SK-N-SH (cell line): Measurements from ENCODE around the gene FNDC1.

ENCODE experiments used
- FOXM1 ChIP-seq: IDR thresholded peaks from 2 replicates; pipeline ENCODE4 v1.4.0; 2012; ENCODE audit warnings: low read depth, mild to moderate bottlenecking
- RFX5 ChIP-seq: IDR thresholded peaks from 2 replicates; pipeline ENCODE4 v1.6.1; 2012; ENCODE audit warnings: mild to moderate bottlenecking, improper control_type of control experiment, low read length
- TEAD4 ChIP-seq: IDR thresholded peaks from 2 replicates; pipeline ENCODE4 v1.4.0; 2012; ENCODE audit warnings: mild to moderate bottlenecking, borderline replicate concordance; ENCODE audit not compliant: insufficient read depth
- TF ChIP-seq, protein P1 (sequence below): fragments of 150-350 bp; IDR thresholded peaks from 2 replicates; pipeline ENCODE4 v1.6.1; 2017; ENCODE audit warnings: antibody characterized with exemption, low read length, low read depth, borderline replicate concordance
- TF ChIP-seq, protein P2 (sequence below): fragments of 200-600 bp; sonication (generic); IDR thresholded peaks from 2 replicates; pipeline ENCODE4 v1.6.1; 2017; ENCODE audit warnings: antibody characterized with exemption, mild to moderate bottlenecking, moderate library complexity

DNA sequence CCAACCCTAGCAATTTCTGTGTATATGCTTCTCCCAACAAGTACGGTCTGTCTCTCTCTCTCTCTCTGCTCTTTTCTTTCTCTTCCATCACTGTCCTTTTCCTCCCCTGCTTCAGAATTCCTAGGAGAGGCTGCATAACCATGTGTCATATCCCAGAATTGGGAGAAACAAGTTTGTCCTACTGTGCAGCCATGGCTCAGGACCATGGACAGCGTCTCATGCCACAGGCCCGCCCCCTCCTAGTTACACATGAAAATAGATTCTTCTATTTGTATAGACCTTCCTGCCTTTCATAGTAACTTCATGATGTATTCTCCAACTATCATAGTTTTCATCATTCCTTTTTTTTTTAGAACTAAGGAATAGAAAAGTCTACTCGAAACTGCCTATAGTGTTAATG is 98.0 kb downstream of the FNDC1 start:
- TF ChIP-seq RFX5, result no peak
- no peak for TF ChIP-seq FOXM1
- TF ChIP-seq, protein P1, sequence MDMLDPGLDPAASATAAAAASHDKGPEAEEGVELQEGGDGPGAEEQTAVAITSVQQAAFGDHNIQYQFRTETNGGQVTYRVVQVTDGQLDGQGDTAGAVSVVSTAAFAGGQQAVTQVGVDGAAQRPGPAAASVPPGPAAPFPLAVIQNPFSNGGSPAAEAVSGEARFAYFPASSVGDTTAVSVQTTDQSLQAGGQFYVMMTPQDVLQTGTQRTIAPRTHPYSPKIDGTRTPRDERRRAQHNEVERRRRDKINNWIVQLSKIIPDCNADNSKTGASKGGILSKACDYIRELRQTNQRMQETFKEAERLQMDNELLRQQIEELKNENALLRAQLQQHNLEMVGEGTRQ, result no peak
- TF ChIP-seq, protein P2, sequence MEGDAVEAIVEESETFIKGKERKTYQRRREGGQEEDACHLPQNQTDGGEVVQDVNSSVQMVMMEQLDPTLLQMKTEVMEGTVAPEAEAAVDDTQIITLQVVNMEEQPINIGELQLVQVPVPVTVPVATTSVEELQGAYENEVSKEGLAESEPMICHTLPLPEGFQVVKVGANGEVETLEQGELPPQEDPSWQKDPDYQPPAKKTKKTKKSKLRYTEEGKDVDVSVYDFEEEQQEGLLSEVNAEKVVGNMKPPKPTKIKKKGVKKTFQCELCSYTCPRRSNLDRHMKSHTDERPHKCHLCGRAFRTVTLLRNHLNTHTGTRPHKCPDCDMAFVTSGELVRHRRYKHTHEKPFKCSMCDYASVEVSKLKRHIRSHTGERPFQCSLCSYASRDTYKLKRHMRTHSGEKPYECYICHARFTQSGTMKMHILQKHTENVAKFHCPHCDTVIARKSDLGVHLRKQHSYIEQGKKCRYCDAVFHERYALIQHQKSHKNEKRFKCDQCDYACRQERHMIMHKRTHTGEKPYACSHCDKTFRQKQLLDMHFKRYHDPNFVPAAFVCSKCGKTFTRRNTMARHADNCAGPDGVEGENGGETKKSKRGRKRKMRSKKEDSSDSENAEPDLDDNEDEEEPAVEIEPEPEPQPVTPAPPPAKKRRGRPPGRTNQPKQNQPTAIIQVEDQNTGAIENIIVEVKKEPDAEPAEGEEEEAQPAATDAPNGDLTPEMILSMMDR, result no peak
- TF ChIP-seq TEAD4, result no peak
